HG03135 (cell line): Measurements from ENCODE around the gene KAZN.

ENCODE experiments used
- ATAC-seq: cut with Tn5 transposase; IDR thresholded peaks from one replicate; pipeline ENCODE4 v1.9.1; 2021; ENCODE audit warnings: mild to moderate bottlenecking, moderate library complexity; ENCODE audit not compliant: unreplicated experiment

Gene KAZN

GRCh38 chr1:14875524-14876509, 277.3 kb downstream of the KAZN start:
- no peak for ATAC-seq

GRCh38 chr1:14876747-14877146, 278.3 kb downstream of the KAZN start:
- ATAC-seq, result no peak

- ATAC-seq, result no peak
Measured at GRCh38 chr1:14877224-14877623, 278.7 kb downstream of the KAZN start.

GRCh38 chr1:14878124-14878523, 279.6 kb downstream of the KAZN start:
- ATAC-seq, result no peak

GRCh38 chr1:14878951-14879350, 280.5 kb downstream of the KAZN start:
- no peak for ATAC-seq

- no peak for ATAC-seq
Measured at GRCh38 chr1:14880456-14881316, 282.2 kb downstream of the KAZN start.

- peak; percentile 54 for ATAC-seq
Measured at GRCh38 chr1:14881775-14882672, 283.5 kb downstream of the KAZN start.

GRCh38 chr1:14884614-14885175, 286.2 kb downstream of the KAZN start:
- no peak for ATAC-seq

- no peak for ATAC-seq
Measured at GRCh38 chr1:14887044-14887566, 288.6 kb downstream of the KAZN start.

- no peak for ATAC-seq
Measured at GRCh38 chr1:14887764-14888350, 289.4 kb downstream of the KAZN start.

GRCh38 chr1:14888374-14888773, 289.9 kb downstream of the KAZN start:
- ATAC-seq, result no peak

- ATAC-seq, result no peak
Measured at GRCh38 chr1:14889825-14890440, 291.4 kb downstream of the KAZN start.

GRCh38 chr1:14891991-14892390, 293.5 kb downstream of the KAZN start:
- ATAC-seq, result no peak

- no peak for ATAC-seq
Measured at GRCh38 chr1:14894811-14895560, 296.5 kb downstream of the KAZN start.

- ATAC-seq, result no peak
Measured at GRCh38 chr1:14895727-14896126, 297.2 kb downstream of the KAZN start.

GRCh38 chr1:14896381-14897079, 298.0 kb downstream of the KAZN start:
- no peak for ATAC-seq

- no peak for ATAC-seq
Measured at GRCh38 chr1:14897080-14897449, 298.6 kb downstream of the KAZN start.

- ATAC-seq, result no peak
Measured at GRCh38 chr1:14897547-14897946, 299.1 kb downstream of the KAZN start.
